HG03139 (cell line): ENCODE data around the gene PNPLA2.

Experiments
- ATAC-seq: cut with Tn5 transposase; IDR thresholded peaks from one replicate; pipeline ENCODE4 v1.9.1; 2021; ENCODE audit not compliant: unreplicated experiment

Gene PNPLA2

GRCh38 chr11:818396-819128, at the start of gene PNPLA2:
Gene PNPLA2 (plus strand): TSS chr11:818914. CDS start chr11:819719, 805 bp downstream.
- ATAC-seq: no peak

- ATAC-seq: no peak
Observed at GRCh38 chr11:769887-770641, 48.6 kb upstream of the PNPLA2 start.

GRCh38 chr11:770642-771616, 47.8 kb upstream of the PNPLA2 start:
- no peak for ATAC-seq

GRCh38 chr11:771617-772204, 47.0 kb upstream of the PNPLA2 start:
- no peak for ATAC-seq

GRCh38 chr11:772429-773390, 46.0 kb upstream of the PNPLA2 start:
- no peak for ATAC-seq

- ATAC-seq: no peak
Observed at GRCh38 chr11:773425-773824, 45.3 kb upstream of the PNPLA2 start.

- ATAC-seq: no peak
Observed at GRCh38 chr11:773830-774229, 44.9 kb upstream of the PNPLA2 start.

- no peak for ATAC-seq
Observed at GRCh38 chr11:774873-775592, 43.7 kb upstream of the PNPLA2 start.

- no peak for ATAC-seq
Observed at GRCh38 chr11:776263-776560, 42.5 kb upstream of the PNPLA2 start.

- ATAC-seq: peak; percentile 17
Observed at GRCh38 chr11:776561-777287, 42.0 kb upstream of the PNPLA2 start.

GRCh38 chr11:777288-778255, 41.1 kb upstream of the PNPLA2 start, which contains the start of gene GATD1:
Gene GATD1 (minus strand): TSS chr11:777487. CDS start chr11:777462, 25 bp downstream.
- peak; percentile 63 for ATAC-seq

- no peak for ATAC-seq
Observed at GRCh38 chr11:778976-779954, 39.4 kb upstream of the PNPLA2 start.

GRCh38 chr11:779955-780532, 38.7 kb upstream of the PNPLA2 start:
- ATAC-seq: no peak

GRCh38 chr11:782264-783174, 36.2 kb upstream of the PNPLA2 start:
- no peak for ATAC-seq

- no peak for ATAC-seq
Observed at GRCh38 chr11:783581-784015, 35.1 kb upstream of the PNPLA2 start.
